Muscle of leg (tissue), 11 donors: ENCODE measurements around the gene POLD4. TPM values are rescaled to one million over a fixed set of nuclear protein-coding genes. Genes with fewer than 3 reads are reported as not detected.

Experiments used
- DNase-seq: peaks from one replicate; pipeline ENCODE4 v3.0.0; 2013
- H3K27ac ChIP-seq: one replicate; pipeline ENCODE4 v1.5.1; 2013; ENCODE audit warnings: mild to moderate bottlenecking, low read length, control low read depth
- H3K27me3 ChIP-seq: one replicate; pipeline ENCODE4 v1.6.1; 2013; ENCODE audit warnings: low read length; ENCODE audit not compliant: control insufficient read depth, insufficient read depth
- H3K36me3 ChIP-seq: one replicate; pipeline ENCODE4 v1.6.1; 2013; ENCODE audit warnings: low read length; ENCODE audit not compliant: control insufficient read depth, insufficient read depth
- H3K4me1 ChIP-seq: one replicate; pipeline ENCODE4 v1.6.1; 2013; ENCODE audit warnings: low read length; ENCODE audit not compliant: control insufficient read depth, insufficient read depth
- H3K4me3 ChIP-seq: one replicate; pipeline ENCODE4 v1.5.1; 2013; ENCODE audit warnings: low read length, control low read depth
- H3K9me3 ChIP-seq: replicated peaks from 2 replicates; pipeline ENCODE4 v1.6.1; 2013; ENCODE audit warnings: low read depth, low read length; ENCODE audit not compliant: control insufficient read depth
- WGBS: methylation state at CpG from one replicate; pipeline ENCODE4 v1.1.5; 2013; ENCODE audit warnings: missing lambda C conversion rate; ENCODE audit not compliant: insufficient coverage; 5-methylcytosine and 5-hydroxymethylcytosine counted together
- polyA plus RNA-seq, 8 donors: library from polyadenylated mRNA; unstranded; fragments of 120-200 nt; gene quantifications; one replicate each; pipeline versions ENCODE4 v1.2.1 to v1.2.3, GENCODE V29; 2013; ENCODE audit warnings: inconsistent platforms in 1 of 8, low replicate concordance in 1 of 8; ENCODE audit not compliant: insufficient read length in 8 of 8, insufficient read depth in 1 of 8
- total RNA-seq: library from RNA; stranded (reverse); fragments of 120-200 nt; gene quantifications from one replicate; pipeline ENCODE4 v1.2.4, GENCODE V29; 2013

The POLD4 gene
- total and polyA plus RNA-seq, 9 donors = 24.6 to 53.6 (median 32.7) TPM

DNA sequence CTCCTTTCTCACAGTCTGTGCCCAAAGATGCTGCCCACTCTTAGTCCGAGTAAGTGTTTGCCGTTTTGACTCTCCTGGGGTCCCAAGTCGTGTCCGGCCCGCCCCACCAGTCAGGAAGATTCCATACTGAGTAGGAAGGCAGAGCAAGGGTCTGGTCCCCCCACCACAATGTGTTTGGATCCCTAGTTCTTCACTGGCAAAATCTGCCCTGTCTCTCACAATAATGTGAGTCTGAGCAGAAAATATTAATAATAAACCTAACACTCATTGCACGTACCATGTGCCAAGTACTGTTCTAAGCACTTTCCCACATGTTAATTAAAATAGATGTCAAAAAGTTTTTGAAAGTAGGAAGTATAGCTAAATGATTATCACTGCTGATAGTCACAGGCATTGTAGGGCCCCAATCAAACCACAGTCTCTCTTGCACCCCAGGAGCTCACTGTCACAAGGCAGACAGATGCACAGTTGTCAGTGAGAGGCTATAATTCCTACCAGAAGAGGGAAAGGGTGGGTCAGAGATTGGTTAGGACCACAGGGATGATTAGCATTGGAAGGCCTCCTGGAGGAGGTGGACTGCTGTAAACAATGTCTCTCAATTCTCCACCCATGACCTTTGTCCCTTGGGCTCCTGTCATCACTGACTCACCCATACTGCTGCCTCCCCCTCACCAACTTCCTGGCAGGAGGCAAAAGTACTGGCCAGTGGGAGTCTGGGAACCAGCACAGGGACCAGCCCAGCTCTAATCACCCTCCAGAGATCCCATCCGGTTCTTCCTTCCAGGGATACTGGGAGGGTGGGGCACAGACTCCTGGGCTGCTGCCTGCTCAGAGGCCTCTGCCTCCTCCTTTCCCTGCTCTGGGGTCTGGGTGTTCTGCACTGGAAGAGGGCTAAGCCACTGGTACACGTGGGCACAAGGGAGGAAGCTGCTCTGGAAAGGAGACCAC, 1.0 kb upstream of the POLD4 start:
- peak; percentile 56 for DNase-seq
- Histone ChIP-seq H3K27me3 (no peaks in the 10 kb centered on the region), H3K4me1 (peaks cover 65% of the 10 kb centered on the region), H3K27ac (peak overlapping the region; percentile 99), H3K9me3 (no peaks in the 10 kb centered on the region), H3K4me3 (peak overlapping the region; percentile 87), H3K36me3 (no peaks in the 10 kb centered on the region)
- WGBS = 7% methylated on average over 5 of the region's 8 CpGs

DNA sequence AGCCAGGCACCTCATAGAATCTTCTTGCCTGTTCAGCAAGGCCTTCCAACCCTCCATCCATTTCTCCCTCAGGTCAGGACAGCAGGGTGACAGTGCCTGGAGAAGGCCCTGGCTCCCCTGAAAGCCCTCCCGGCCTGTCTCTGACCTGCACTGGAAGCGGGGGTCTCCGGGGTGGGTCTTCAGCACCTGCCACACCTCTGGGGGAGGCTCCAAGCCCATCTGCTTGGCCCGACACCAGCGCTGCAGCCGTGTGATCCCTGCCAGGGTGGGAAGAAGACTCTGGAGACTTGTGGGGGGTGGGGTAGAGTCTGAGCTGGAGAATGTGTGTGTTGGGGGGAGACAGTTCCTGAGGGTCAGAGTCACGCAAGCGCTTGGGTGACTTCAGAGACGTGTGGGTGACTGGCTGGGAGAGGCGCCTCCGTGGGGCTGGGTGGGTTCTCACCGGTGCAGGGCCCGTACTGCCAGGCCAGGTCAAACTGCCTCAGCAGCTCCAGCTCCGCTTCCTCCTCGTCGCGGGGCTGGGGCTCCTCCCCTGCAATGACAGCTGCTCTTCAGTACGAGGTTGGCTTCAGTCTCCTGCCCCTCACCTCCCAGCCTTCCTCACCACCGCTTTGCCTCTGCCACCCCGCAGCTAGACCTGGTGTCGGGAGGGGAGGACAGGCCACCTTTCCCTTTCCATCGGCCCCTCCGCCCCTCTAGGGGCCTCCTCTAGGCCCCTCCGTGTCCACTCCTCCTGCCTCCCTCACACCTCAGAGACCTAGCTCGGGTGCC, 615 bp downstream of the POLD4 start:
- WGBS = 13% methylated on average over 19 of the region's 25 CpGs
- H3K4me1 ChIP-seq = peaks cover 58% of the 10 kb centered on the region
- DNase-seq = peak; percentile 35

DNA sequence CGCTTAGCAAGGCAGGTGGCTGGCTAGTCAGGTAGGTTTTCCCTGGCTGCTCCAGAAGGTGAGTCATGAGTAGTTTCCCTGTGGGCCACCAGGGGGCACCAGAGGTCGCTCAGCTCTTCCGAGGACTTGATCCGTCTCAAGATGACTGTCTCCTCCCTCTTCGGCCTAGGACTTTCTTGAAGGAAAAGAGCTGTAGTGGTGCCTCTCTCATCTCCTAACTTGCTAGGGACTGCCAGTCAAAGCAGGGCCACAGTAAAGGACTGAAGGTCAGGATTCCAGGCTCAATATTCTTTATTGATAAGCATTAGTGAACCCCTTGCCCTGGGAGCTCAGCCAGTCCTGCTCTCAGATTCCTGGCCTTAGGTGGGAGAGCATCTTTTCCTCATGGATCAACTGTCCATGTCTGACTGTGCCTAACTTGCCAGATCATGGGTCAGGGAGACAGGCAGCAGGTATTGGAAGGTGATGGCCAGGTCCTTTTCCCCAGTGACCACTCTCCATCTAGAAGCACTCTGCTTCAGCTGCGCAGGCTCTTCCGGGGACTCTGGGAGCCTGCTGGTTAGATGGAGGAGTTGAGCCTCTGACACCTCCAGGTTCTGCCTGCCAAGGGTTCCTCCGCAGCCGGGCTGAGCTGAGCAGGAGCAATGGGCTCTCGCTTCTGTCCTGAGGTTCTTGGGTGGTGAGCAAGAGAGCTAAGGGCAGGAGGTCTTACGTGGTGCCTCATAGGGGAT, 1.9 kb downstream of the POLD4 start:
- Histone ChIP-seq H3K9me3 (no peaks in the 10 kb centered on the region), H3K4me3 (no peak overlapping the region), H3K27me3 (no peaks in the 10 kb centered on the region), H3K27ac (peak overlapping the region; percentile 47), H3K36me3 (no peaks in the 10 kb centered on the region), H3K4me1 (peaks cover 45% of the 10 kb centered on the region)
- WGBS = 46% methylated on average over 10 of the region's 11 CpGs
- DNase-seq = peak; percentile 85

More for the DNA sequence above, 615 bp downstream of the POLD4 start:
- peak overlapping the region; percentile 87 for H3K4me3 ChIP-seq
- H3K9me3 ChIP-seq = no peaks in the 10 kb centered on the region
- H3K27me3 ChIP-seq = no peaks in the 10 kb centered on the region
- H3K27ac ChIP-seq = peak overlapping the region; percentile 99
- no peaks in the 10 kb centered on the region for H3K36me3 ChIP-seq

DNA sequence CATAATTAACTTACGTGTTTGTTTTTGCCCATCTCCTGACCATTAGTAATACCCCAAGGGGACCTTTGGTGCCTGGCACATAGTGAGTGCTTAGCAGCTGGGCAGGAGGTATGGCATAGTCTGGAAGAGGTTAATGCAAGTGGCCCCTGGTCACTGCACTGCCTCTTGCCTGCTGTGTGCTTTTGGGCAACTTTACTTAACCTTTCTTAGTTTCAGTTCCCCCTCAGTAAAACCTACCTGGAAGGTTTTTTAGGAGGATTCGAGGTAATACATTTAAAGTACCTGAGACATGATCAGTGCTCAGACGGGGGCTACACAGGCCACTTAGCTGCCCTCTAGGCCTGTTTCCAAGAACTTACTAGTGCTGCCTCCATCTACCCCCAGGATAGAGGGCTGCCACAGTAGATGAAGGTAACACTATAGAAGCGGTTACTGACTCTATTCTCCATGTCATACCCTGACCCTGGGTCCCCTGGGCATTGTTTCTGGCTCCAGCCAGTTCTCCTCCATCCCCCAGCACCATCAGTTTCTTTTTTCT, 3.3 kb downstream of the POLD4 start:
- Histone ChIP-seq H3K36me3 (no peaks in the 10 kb centered on the region), H3K4me1 (peaks cover 31% of the 10 kb centered on the region), H3K27ac (no peak overlapping the region), H3K27me3 (no peaks in the 10 kb centered on the region), H3K9me3 (no peaks in the 10 kb centered on the region), H3K4me3 (no peak overlapping the region)
- no CpG with 5 or more reads among the region's 4 CpGs for WGBS
- no peak for DNase-seq

DNA sequence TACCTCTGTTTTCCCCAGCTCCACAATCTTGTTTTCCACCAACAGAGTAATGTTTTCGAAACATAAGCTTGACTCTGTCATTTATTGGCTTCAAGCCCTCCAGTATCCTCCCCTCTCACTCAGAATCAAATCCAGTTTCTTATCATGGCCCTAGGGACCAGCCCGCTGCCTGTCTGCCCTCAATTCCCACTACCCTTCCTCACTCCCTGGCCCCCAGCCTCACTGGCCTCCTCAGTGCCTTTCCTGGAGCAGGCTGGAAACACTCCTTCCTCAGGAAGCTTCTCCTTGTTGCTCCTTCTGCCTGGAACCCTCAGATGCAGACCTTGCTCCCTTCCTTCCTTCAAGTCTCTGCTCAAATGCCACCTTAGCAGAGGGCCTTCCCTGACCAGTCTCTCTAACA, 3.9 kb downstream of the POLD4 start:
- WGBS = 88% methylated on average over 2 of the region's 2 CpGs
- Histone ChIP-seq H3K4me1 (peaks cover 26% of the 10 kb centered on the region), H3K27me3 (no peaks in the 10 kb centered on the region), H3K27ac (no peak overlapping the region), H3K36me3 (no peaks in the 10 kb centered on the region), H3K9me3 (no peaks in the 10 kb centered on the region), H3K4me3 (no peak overlapping the region)
- no peak for DNase-seq

DNA sequence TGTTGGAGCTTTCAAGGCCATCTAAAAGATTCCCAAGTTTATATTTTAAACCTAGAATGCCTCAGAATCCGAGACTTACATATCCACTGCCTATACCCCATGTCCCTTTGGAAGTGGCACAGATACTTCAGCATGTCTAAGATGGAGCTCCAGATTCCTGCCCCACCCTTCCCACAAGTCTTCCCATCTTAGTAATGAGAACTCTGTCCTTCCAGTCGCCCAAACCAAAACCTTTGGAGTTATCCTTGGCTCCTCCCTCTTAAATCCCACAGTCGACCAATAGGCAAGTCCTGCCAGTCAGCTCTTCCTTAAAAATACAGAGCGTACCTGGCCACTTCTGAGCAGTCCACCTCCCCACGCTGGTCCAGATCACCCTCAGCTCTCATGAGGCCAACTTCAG, 4.3 kb downstream of the POLD4 start:
- 58% methylated on average over 5 of the region's 5 CpGs for WGBS

DNA sequence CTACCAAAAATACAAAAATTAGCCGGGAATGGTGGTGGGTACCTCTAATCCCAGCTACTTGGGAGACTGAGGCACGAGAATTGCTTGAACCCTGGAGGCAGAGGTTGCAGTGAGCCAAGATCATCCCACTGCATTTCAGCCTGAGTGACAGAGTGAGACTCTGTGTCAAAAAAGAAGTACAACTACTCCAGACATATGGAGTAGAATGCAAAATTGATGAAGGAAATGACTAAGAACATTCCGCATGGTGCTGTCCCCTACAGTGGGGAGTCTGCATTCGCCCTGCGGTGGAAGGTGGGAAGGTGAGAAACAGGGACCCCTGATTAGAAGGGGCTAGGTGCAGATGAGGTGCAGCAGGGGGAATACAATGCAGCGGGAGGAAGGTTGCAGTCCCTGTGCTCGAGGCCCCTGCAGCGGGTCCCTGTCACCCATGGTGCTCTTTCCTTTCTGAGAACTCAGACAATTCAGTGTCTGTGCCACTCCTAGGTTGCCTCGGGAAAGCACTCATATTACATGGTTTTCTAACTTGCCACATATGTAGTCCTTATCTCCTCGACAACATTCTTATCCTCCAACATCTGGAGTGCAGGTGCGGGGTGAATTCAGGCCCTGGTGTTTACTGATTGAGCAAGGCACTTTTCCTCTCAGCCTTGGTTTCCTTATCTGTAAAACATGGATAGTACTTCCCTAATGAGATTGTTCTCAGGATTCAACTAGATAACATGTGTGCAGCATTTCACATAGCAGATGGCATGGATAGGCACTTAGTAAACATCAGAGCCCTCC, 5.2 kb downstream of the POLD4 start:
- Histone ChIP-seq H3K27ac (no peak overlapping the region), H3K4me3 (no peak overlapping the region), H3K36me3 (no peaks in the 10 kb centered on the region), H3K9me3 (no peaks in the 10 kb centered on the region), H3K27me3 (no peaks in the 10 kb centered on the region), H3K4me1 (peaks cover 17% of the 10 kb centered on the region)
- no peak for DNase-seq
- 54% methylated on average over 7 of the region's 11 CpGs for WGBS

More for the DNA sequence above, 4.3 kb downstream of the POLD4 start:
- H3K27ac ChIP-seq = no peak overlapping the region
- H3K9me3 ChIP-seq = no peaks in the 10 kb centered on the region
- peaks cover 21% of the 10 kb centered on the region for H3K4me1 ChIP-seq
- no peak overlapping the region for H3K4me3 ChIP-seq
- no peak for DNase-seq
- no peaks in the 10 kb centered on the region for H3K36me3 ChIP-seq
- H3K27me3 ChIP-seq = no peaks in the 10 kb centered on the region

DNA sequence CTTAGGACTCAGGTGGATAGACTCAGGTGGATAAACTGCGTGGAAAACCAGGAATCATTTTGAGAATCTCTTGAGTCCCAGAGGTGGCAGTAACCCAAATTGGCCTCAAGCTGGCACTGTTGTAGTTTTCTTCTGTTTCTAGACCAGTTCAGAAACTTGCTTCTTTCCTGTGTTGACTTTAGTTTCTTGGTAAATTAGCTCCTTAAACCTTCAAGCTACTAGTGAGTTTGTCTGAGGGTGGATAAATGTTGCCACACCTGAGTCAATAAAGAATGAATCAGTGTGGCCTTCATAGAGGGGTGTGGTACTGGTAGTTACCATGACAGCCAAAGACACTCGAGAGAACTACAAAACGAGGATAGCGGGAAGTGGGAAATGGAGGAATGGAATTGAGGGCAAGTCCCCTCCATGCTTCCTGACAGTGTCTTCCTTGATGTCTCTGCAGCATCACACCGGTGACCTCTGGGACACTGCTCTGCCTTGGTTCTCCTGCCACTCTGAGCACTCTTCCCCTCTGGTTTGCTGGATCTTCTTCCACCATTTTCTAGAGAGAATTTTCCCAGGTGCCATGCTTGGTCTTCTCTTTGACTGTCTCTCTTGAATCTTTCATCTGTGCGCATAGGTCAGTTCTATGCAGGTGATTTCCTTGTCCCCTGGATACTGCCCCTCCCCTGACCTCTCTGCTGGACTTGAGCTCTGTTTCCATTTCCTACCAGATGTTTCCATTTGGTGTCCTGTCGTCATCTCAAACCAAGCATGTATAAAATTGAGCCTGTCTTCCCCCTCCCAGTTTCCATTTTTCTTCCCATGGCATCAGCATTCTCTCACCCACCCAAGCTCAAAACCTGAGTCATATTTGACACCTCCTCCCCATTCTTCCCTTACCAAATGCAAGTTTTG, 7.2 kb downstream of the POLD4 start:
- Histone ChIP-seq H3K36me3 (no peaks in the 10 kb centered on the region), H3K27me3 (no peaks in the 10 kb centered on the region), H3K27ac (no peak overlapping the region), H3K9me3 (no peaks in the 10 kb centered on the region), H3K4me1 (peaks cover under 1% of the 10 kb centered on the region), H3K4me3 (no peak overlapping the region)
- WGBS = 49% methylated on average over 6 of the region's 7 CpGs
- DNase-seq = no peak
